Naive B cell (primary cell): ENCODE data around the gene DSCAML1. TPM values are rescaled to one million over a fixed set of nuclear protein-coding genes. Genes with fewer than 3 reads are reported as not detected.

Source experiments
- ATAC-seq, 2 donors: fragments of 150-1000 bp; cut with Tn5 transposase; 2 replicates each; pipeline ENCODE4 v1.10.0; 2021; ENCODE audit warnings: low read depth in 2 of 2, mild to moderate bottlenecking in 2 of 2, moderate library complexity in 2 of 2
- DNase-seq: peaks from one replicate; pipeline ENCODE4 v3.0.0; 2022
- H3K27ac Mint-ChIP-seq, 6 donors: one replicate each; pipeline ENCODE4 v1.8.0; 2020 to 2022; ENCODE audit warnings: mild to moderate bottlenecking in 6 of 6, mixed read lengths in 6 of 6, moderate library complexity in 5 of 6, inconsistent platforms in 2 of 6
- H3K27me3 Mint-ChIP-seq, 3 donors: one replicate each; pipeline ENCODE4 v1.8.0; 2021 to 2022; ENCODE audit warnings: mixed read lengths in 3 of 3, mild to moderate bottlenecking in 1 of 3
- H3K36me3 Mint-ChIP-seq, 2 donors: one replicate each; pipeline ENCODE4 v1.8.0; 2020 to 2022; ENCODE audit warnings: mixed read lengths in 2 of 2, inconsistent platforms in 1 of 2, mild to moderate bottlenecking in 1 of 2
- H3K4me1 Mint-ChIP-seq, 3 donors: one replicate each; pipeline ENCODE4 v1.8.0; 2020 to 2022; ENCODE audit warnings: mixed read lengths in 3 of 3, inconsistent platforms in 1 of 3, mild to moderate bottlenecking in 1 of 3, moderate library complexity in 1 of 3
- H3K4me3 Mint-ChIP-seq, 8 donors: one replicate each; pipeline ENCODE4 v1.8.0; 2020 to 2022; ENCODE audit warnings: mild to moderate bottlenecking in 8 of 8, mixed read lengths in 8 of 8, moderate library complexity in 8 of 8, inconsistent platforms in 2 of 8
- H3K9me3 Mint-ChIP-seq, 7 donors: one replicate each; pipeline ENCODE4 v1.8.0; 2020 to 2022; ENCODE audit warnings: mixed read lengths in 7 of 7, mild to moderate bottlenecking in 5 of 7, inconsistent platforms in 2 of 7, moderate library complexity in 1 of 7
- polyA plus RNA-seq, 6 donors: library from polyadenylated mRNA; unstranded; fragments of 300-500 nt; fragmentation: Illumina TruSeq; gene quantifications; one replicate each; pipeline ENCODE4 v1.2.3, GENCODE V29; 2021; ENCODE audit warnings: low read depth in 6 of 6

Gene DSCAML1
- polyA plus RNA-seq, 6 donors from 2014 or later, result 0.03 to 0.25 (median 0.11) TPM; not detected in 3

DNA sequence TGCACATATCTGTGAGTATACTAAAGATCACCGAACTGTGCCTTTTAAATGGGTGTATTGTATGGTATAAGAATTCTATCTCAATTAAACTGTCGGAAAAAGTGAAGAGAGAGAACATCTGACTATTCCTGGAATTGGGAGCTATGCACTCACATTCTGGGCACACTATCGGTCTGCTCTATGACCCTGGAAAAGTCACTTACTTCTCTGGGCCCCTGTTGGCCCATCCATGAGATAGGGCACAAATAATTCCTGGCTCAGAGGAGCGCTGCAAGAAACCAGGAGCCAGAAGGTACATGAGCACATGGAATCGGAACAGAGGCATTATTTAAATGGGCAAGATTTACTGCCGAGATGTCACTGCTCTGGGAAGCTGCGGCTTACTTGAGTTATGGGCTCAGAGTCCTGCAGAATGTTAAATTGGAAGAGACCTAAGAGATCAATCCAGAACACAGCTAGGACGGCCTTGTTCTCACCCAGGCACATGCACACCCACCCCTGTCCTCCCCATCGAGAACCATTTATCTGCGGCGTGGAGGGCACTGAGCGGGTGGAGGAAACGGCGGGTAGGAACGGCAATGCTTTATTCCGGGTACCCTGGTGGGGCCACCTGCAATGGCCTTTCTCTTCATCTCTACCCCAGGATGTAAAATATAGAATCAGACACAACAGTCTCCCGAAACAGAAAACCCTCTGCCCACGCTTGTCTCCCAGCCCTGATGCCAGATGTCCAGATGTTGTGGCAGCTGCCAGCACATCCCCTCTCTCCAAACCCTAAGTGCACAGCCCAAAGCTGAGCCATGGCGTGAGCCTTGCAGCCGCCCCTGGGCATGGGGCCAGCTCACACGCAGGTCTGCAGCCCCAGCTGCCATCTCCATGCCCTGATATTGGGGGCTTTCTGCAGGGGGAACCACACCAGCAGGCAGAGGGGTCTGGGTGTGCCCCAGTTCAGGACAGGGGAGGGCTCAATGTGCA is 142.4 kb downstream of the DSCAML1 start:
- Mint-ChIP-seq H3K27me3 (no peaks in the 10 kb centered on the region), H3K9me3 (no peaks in the 10 kb centered on the region), H3K27ac (no peak overlapping the region), H3K4me3 (no peak overlapping the region), H3K4me1 (no peaks in the 10 kb centered on the region), H3K36me3 (no peaks in the 10 kb centered on the region)
- DNase-seq, result no peak
- ATAC-seq, result no peak

DNA sequence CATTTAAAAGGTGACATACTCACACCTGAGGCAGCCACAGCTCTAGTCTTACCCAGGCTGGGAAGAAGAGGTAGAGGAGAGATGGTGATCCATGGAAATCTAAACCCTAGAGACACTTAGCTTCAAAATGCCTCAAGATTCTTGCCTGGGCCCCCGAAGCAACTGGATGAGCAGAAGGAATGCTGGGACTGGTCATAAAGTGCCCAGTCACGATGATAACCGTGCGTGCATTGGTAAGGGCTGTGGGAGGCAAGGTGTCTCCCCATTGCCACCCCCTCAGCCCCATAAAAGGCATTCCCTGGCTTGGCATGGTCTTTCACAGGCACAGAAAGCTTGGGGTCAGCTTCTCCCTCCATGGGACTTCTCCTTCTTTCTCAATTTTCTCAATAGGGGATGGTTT is 144.5 kb downstream of the DSCAML1 start:
- no peaks in the 10 kb centered on the region for H3K9me3 Mint-ChIP-seq
- H3K27ac Mint-ChIP-seq, result no peak overlapping the region
- H3K27me3 Mint-ChIP-seq, result peaks cover 0 to 2% (median 0%) of the 10 kb centered on the region in 3 donors
- DNase-seq, result no peak
- no peaks in the 10 kb centered on the region for H3K36me3 Mint-ChIP-seq
- no peak for ATAC-seq
- H3K4me3 Mint-ChIP-seq, result no peak overlapping the region
- H3K4me1 Mint-ChIP-seq, result no peaks in the 10 kb centered on the region

DNA sequence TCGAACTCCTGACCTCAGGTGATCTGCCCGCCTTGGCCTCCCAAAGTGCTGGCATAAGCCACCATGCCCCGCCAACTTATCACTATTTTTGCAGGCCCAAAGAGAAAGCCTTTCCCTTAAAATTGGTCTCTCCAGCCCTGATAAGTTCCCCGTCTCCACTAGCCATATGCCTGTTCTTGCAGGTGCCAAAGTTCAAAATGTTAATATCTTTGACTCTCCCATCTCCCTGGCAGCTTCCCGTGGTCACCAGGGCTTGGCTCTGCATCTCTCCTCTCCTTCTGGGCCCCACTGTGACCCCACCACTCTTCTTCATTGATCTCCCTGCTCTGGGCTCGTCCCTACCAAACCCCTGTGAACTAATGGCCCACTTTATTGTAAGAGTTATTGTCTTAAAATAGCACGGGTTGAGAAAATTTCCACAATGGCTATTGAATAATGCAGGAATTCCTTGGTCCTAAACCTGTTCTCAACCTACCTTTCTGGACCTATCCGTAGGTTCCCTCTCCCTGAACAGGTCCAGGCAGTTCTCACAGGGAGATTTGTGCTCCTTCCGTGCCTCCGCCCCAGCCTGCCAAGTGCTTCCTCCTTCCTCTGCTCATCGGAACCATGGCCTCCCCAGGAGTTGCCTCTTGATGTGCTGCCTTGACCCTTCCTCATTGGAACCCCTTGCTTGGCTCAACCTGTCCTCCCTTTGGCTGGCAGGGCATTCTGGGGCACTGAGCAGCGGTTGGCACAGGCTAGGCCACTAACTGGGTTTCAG is 147.5 kb downstream of the DSCAML1 start:
- H3K9me3 Mint-ChIP-seq, result no peaks in the 10 kb centered on the region
- no peaks in the 10 kb centered on the region for H3K4me1 Mint-ChIP-seq
- DNase-seq (no peak), ATAC-seq (no peak)
- no peak overlapping the region for H3K27ac Mint-ChIP-seq
- peak overlapping the region in 1 of 8 donors; percentile 12 for H3K4me3 Mint-ChIP-seq
- H3K36me3 Mint-ChIP-seq, result no peaks in the 10 kb centered on the region
- peaks cover 0 to 8% (median 0%) of the 10 kb centered on the region in 3 donors for H3K27me3 Mint-ChIP-seq

DNA sequence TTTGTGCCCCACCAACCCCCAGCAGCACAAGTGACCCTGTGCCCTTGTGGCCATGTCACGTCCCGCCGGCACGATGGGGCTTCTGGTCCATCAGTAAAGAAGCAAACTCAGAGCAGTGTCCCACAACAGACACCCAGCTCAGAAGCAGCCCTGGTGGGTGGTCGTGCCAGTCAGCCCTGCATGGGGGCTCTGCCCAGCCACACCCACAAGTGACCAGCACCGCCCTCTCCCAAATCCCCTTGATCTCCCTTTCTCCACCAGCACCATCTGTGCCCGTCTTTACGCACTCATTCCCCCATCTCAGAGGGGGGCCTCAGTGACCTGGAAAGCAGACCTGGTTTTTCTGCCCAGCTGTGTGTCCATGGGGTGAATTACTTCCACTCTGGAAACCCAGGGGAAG is 149.1 kb downstream of the DSCAML1 start:
- H3K27me3 Mint-ChIP-seq, result peaks cover 0 to 12% (median 3%) of the 10 kb centered on the region in 3 donors
- ATAC-seq, result no peak
- H3K9me3 Mint-ChIP-seq, result no peaks in the 10 kb centered on the region
- H3K4me3 Mint-ChIP-seq, result peak overlapping the region in 1 of 8 donors; percentile 47
- H3K4me1 Mint-ChIP-seq, result no peaks in the 10 kb centered on the region
- DNase-seq, result no peak
- no peak overlapping the region for H3K27ac Mint-ChIP-seq
- H3K36me3 Mint-ChIP-seq, result no peaks in the 10 kb centered on the region

DNA sequence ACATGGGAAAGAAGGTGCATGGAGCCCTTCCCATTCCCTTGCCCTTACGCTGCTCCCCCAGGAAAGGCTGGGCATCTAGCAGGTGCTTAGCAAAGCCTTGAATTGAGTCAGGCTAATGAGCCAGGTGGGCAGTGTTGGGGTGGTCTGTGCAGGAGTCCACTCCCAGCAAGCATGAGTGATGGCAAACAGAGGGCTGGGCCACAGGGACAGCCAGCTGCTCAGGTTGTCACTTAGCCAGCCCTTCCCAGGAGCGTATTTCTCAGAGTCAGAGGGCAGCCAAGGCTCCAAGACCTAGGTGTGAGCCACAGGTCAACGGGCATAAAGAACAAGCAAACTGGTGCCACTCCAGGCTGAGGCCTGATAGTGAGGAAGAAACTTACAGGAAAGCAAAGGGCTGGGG is 149.8 kb downstream of the DSCAML1 start:
- Mint-ChIP-seq H3K36me3 (no peaks in the 10 kb centered on the region), H3K4me1 (no peaks in the 10 kb centered on the region), H3K27ac (peak overlapping the region in 1 of 6 donors; percentile 4), H3K9me3 (no peaks in the 10 kb centered on the region), H3K4me3 (no peak overlapping the region), H3K27me3 (peaks cover 0 to 12% (median 6%) of the 10 kb centered on the region in 3 donors)
- ATAC-seq, result no peak
- DNase-seq, result no peak

DNA sequence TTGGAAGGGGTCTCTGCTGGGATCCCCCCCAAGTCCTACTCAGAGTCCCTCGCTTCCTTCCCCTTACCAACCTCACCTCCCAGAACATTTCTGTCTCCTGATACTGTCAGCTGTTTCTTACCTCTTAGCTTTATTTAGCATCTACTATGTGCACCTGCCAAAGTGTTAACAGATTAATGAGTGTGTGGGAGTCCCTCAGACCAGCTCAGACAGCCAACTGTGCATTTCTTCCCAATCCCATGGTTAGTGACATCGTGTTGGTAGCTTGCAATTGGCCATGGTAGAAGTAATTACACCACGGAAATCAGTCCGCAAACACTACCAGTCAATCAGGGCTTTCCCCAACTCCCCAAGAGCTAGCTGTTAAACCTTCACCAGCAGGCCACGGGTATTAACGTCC is 150.6 kb downstream of the DSCAML1 start:
- H3K4me1 Mint-ChIP-seq, result no peaks in the 10 kb centered on the region
- H3K27ac Mint-ChIP-seq, result no peak overlapping the region
- DNase-seq (no peak), ATAC-seq (no peak)
- peaks cover 0 to 12% (median 6%) of the 10 kb centered on the region in 3 donors for H3K27me3 Mint-ChIP-seq
- H3K9me3 Mint-ChIP-seq, result no peaks in the 10 kb centered on the region
- no peaks in the 10 kb centered on the region for H3K36me3 Mint-ChIP-seq
- H3K4me3 Mint-ChIP-seq, result no peak overlapping the region

DNA sequence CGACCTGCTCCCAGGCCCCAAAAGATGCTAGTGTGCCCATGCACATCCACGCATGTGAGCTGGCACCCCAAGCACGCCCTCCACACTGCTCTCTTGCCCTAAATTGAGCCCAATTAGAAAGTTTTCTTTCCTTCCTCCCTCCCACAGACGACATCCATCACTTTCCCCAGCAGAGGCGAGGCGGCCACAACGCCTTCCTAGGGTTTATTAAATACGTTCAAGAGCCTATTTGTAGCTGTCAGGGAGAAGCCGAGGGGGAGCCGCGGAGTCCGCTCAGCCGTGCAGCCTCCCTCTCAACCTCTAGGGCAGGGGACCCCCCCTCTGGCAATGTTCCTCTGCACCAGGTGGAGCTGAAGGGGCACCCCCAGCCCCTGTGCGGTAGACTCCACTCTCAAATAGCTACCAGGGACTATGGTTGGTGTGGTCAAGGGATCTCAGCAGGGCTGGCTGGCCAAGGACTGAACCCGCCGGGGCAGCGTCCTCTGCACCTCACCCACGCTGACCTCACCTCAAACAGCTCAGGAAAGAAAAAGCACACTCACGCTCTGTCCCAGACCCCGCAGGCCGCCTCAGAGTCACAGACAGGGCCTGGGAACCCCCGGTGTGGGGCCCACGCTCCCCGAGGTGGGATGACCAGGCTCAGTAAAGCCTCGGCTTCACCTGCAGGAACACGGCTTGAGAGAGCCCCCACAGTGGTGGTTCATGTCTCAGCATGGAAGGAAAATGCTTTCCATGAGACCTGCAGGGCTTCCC is 152.4 kb downstream of the DSCAML1 start:
- H3K4me3 Mint-ChIP-seq, result no peak overlapping the region

DNA sequence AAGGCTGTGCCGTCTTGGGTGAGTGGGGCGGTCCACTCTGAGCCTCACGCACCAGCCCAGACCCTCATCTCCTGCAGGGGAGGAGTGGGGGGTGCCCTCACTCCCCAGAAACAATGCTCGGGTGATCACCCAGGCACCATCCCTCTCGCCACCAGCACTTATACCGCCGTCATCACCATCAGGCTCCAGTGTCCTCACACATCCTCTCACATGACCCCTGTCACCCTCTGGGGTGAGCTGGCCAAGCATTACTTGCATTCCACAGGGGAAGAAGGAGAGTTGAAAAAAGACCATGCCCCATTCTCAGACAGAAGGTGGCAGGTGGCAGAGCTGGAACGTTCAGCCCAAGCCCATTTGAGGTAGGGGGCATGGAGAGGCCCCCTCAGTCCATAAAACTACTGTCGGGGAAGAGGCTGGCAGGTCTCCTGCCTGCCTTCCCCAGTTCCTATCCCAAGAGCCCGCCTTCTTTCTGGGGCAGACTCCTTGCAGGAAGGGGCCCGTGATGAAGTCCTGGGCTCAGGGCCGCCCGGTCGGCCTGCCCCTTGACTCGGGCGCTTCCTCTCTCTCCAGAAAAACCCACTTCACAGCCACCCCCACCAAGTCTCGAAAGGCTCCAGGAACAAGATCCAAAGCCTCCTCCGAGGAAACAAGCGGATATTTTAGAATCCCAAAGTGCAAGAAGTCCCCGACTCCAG is 153.3 kb downstream of the DSCAML1 start:
- peaks cover 0 to 11% of the 10 kb centered on the region in 2 donors for H3K36me3 Mint-ChIP-seq
- H3K4me3 Mint-ChIP-seq, result no peak overlapping the region
- no peak for DNase-seq

More for the DNA sequence above, 152.4 kb downstream of the DSCAML1 start:
- H3K27me3 Mint-ChIP-seq, result peaks cover 6 to 18% (median 11%) of the 10 kb centered on the region in 3 donors
- no peak for ATAC-seq
- peaks cover 0 to 11% of the 10 kb centered on the region in 2 donors for H3K36me3 Mint-ChIP-seq
- no peak for DNase-seq
- peak overlapping the region in 1 of 6 donors; percentile 50 for H3K27ac Mint-ChIP-seq
- peaks cover 0 to 4% (median 0%) of the 10 kb centered on the region in 3 donors for H3K4me1 Mint-ChIP-seq
- peaks cover 0 to 2% (median 0%) of the 10 kb centered on the region in 7 donors for H3K9me3 Mint-ChIP-seq

DNA sequence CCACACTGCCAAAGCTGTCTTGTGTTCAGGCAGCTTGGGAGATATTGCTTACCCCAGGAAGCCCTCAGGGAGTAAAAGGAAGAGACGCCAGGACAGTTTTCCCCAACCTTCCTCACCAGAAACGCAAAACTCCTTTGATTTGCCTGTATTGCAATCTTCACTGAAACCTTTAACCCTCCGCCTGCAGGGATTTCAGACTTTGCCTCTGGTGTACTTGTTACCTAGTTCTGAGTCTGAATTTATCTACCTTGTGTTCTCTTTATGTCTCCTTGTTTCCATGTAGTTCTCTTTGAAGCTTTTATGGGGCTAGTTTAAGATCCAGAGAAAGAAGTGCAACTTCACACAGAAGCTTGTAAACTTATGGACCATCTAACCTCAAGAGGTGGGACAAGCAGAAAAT is 154.2 kb downstream of the DSCAML1 start:
- Mint-ChIP-seq H3K4me3 (no peak overlapping the region), H3K9me3 (peaks cover 0 to 6% (median 2%) of the 10 kb centered on the region in 7 donors), H3K27ac (no peak overlapping the region), H3K36me3 (peaks cover 0 to 11% of the 10 kb centered on the region in 2 donors), H3K4me1 (peaks cover 0 to 4% (median 0%) of the 10 kb centered on the region in 3 donors), H3K27me3 (peaks cover 6 to 18% (median 11%) of the 10 kb centered on the region in 3 donors)
- ATAC-seq (no peak), DNase-seq (no peak)

More for the DNA sequence above, 153.3 kb downstream of the DSCAML1 start:
- no peak for ATAC-seq
- peaks cover 6 to 18% (median 11%) of the 10 kb centered on the region in 3 donors for H3K27me3 Mint-ChIP-seq
- no peak overlapping the region for H3K27ac Mint-ChIP-seq
- peaks cover 0 to 2% (median 1%) of the 10 kb centered on the region in 7 donors for H3K9me3 Mint-ChIP-seq
- H3K4me1 Mint-ChIP-seq, result peaks cover 0 to 4% (median 0%) of the 10 kb centered on the region in 3 donors

DNA sequence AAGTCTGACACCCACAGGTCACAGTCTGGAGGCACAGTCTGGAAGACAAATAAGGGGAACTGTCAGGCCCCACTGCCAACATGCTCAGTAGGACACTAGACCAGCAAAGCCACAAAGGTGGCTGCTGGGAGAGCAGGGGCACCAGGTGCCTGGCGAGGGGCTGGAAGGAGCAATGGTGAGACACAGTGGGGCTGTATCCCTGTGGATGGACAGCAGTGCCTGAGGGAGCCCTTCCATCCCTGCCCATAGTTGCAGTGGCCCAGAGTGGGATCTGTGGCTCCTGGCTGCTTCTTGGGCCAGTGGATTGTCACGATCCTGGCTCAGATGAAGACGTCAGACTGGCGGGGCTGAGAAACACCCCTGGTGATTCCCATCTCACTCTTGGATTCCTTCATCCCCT is 154.6 kb downstream of the DSCAML1 start:
- Mint-ChIP-seq H3K4me1 (peaks cover 0 to 4% (median 0%) of the 10 kb centered on the region in 3 donors), H3K9me3 (peaks cover 0 to 6% (median 2%) of the 10 kb centered on the region in 7 donors), H3K36me3 (peaks cover 0 to 11% of the 10 kb centered on the region in 2 donors), H3K27me3 (peaks cover 6 to 15% (median 11%) of the 10 kb centered on the region in 3 donors), H3K4me3 (no peak overlapping the region), H3K27ac (no peak overlapping the region)
- no peak for ATAC-seq
- DNase-seq, result no peak

DNA sequence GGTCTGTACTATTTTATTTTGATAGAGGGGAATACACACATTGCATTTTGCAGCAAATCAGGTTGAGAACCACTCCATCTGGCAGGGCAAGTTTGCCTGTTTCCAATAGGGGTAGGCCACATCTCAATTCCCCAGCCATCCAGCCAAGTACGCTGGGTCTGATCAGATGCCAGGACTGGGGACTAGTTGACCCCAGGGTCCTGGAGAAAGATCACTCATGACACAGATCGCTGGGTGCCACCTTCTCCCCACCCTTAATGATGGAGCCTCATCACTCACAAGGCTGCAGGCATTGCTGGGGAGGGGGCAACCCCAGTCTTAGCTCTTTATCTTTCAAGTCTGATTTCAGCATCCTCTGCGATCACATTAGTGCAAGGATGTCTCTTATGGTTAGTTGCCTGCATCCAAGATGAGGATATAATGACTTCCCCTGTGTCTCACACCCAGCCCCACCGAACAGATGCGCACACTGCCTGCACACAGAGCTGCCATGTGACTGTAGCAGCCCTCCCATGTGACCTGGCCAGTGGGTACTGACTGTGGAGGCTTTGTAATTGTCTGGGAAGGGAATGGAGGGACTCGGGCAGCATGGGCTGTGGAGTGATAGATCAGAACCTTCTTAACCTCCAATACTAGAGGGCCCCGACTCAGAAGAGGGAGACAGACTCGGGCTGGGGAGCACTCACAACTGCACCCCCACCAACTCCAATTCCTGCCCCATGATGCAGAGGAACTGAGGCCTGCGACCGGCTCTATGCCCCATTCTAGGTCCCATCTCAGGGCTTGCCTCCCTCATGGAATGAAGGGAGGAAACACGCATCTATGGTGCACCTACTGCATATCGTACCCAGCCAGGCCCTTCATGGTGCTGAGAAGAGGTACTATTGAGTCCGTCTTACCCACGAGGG is 155.8 kb downstream of the DSCAML1 start:
- Mint-ChIP-seq H3K9me3 (peaks cover 0 to 6% (median 2%) of the 10 kb centered on the region in 7 donors), H3K27ac (no peak overlapping the region), H3K27me3 (peaks cover 6 to 12% (median 11%) of the 10 kb centered on the region in 3 donors), H3K4me1 (peaks cover 0 to 4% (median 0%) of the 10 kb centered on the region in 3 donors), H3K36me3 (peaks cover 0 to 11% of the 10 kb centered on the region in 2 donors), H3K4me3 (peak overlapping the region in 1 of 8 donors; percentile 42)
- DNase-seq (no peak), ATAC-seq (no peak)
